IPS-18a (cell line): ENCODE measurements around the gene FOXO3.
"Not testable (repeated sequence)": the region's sequence is repeated elsewhere in the genome, so short reads cannot be mapped to it uniquely, and the experiment has no call there.

Experiments
- H3K27ac ChIP-seq: one replicate; pipeline ENCODE4 v1.5.1; 2013; ENCODE audit warnings: low read length
- H3K27me3 ChIP-seq: one replicate; pipeline ENCODE4 v1.6.1; 2013; ENCODE audit warnings: mild to moderate bottlenecking, low read length; ENCODE audit not compliant: control insufficient read depth, insufficient read depth
- H3K36me3 ChIP-seq: one replicate; pipeline ENCODE4 v1.6.1; 2013; ENCODE audit warnings: low read depth, low read length; ENCODE audit not compliant: control insufficient read depth
- H3K4me1 ChIP-seq: one replicate; pipeline ENCODE4 v1.6.1; 2013; ENCODE audit warnings: low read depth, low read length; ENCODE audit not compliant: control insufficient read depth
- H3K4me3 ChIP-seq: one replicate; pipeline ENCODE4 v1.5.1; 2013; ENCODE audit warnings: low read length
- H3K9ac ChIP-seq: one replicate; pipeline ENCODE4 v1.6.1; 2013; ENCODE audit warnings: mild to moderate bottlenecking, low read length, moderate library complexity
- H3K9me3 ChIP-seq: one replicate; pipeline ENCODE4 v1.6.1; 2013; ENCODE audit warnings: low read depth, low read length; ENCODE audit not compliant: control insufficient read depth

FOXO3 gene

DNA sequence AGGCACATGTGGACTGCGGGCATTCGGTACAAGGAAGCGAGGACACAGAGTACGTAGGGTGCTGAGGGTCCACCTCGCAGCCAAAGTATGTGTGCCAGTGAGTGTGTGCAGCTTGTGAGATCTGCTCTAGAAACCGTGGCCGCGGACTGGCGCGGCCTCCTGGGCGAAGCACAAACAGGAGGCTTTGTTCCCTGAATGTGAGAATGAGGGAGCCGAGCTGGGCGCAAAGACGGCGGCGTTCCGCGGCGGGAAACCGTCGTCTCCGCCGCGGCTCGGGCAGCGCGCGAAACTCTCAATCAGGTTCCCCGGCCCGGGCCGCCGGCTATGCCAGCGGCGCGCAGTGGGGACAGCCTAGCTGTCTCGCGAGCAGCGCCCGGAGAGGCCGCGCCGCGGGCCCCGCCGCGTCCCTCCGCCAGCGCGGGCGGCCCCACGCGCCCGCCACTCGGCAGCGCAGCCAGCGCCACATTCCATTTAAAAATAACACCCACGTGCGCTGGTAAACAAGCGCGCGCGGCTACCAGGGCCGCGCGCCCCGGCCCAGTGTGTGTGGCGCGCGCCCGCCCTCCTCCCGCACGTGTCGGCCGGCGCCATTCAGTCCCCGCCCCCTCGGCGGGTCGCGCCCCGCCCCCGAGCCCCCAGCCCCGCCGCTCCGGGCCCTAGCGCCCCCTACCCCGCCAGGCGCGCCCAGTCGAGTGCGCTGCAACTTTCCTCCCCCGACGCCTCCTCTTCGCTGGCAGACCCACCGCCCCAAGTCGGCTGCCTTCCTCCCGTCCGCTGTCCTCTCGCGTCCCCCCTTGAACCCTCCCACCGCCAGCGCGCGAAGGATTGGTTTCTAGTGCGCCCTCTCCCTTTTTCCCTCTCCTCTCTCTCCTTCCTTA, 3.0 kb upstream of the FOXO3 start:
- H3K4me3 ChIP-seq = peak overlapping the region; percentile 69

DNA sequence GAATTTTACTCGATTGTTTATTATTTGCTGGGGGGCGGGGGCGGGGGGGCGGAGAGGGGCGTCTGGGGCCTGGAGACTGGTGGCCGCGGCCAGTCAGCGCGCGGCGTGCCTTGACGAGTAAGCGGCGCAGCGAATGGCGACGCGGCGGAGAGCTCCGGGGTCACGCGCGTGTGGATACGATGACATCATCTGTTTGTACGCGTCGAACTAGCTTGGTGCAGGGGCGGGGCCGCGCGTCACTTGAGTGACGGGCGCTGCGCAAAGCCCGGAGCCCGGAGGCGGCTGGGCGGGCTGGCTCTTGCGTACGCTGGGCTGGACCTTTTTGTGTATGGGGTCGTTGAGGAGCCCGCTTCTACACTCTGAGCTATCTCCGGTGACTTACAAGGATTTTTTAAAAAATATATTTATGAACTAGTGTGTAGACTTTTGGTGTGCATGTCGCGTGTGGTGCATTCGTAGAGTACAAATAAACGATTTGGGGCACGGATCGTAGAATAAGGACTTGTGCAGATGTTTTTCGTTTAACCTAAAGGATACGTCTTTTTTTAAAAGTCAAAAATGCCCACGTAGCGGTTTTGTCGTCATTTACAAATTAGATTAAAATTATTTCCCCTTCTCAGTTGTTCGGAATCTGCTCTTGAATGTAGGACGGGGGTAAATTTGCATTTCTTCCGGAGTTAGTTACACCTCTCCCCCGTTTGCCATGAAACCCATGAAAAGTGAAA, 2.2 kb upstream of the FOXO3 start:
- no peaks in the 10 kb centered on the region for H3K9me3 ChIP-seq
- H3K9ac ChIP-seq = peak overlapping the region; percentile 68
- peaks cover 20% of the 10 kb centered on the region for H3K4me1 ChIP-seq
- peak overlapping the region; percentile 97 for H3K4me3 ChIP-seq
- no peak overlapping the region for H3K27ac ChIP-seq
- H3K27me3 ChIP-seq = peaks cover 47% of the 10 kb centered on the region
- H3K36me3 ChIP-seq = no peaks in the 10 kb centered on the region

More for the DNA sequence above, 3.0 kb upstream of the FOXO3 start:
- H3K27ac ChIP-seq = no peak overlapping the region
- peaks cover 39% of the 10 kb centered on the region for H3K27me3 ChIP-seq
- peak overlapping the region; percentile 66 for H3K9ac ChIP-seq
- no peaks in the 10 kb centered on the region for H3K9me3 ChIP-seq
- no peaks in the 10 kb centered on the region for H3K36me3 ChIP-seq
- peaks cover 12% of the 10 kb centered on the region for H3K4me1 ChIP-seq

DNA sequence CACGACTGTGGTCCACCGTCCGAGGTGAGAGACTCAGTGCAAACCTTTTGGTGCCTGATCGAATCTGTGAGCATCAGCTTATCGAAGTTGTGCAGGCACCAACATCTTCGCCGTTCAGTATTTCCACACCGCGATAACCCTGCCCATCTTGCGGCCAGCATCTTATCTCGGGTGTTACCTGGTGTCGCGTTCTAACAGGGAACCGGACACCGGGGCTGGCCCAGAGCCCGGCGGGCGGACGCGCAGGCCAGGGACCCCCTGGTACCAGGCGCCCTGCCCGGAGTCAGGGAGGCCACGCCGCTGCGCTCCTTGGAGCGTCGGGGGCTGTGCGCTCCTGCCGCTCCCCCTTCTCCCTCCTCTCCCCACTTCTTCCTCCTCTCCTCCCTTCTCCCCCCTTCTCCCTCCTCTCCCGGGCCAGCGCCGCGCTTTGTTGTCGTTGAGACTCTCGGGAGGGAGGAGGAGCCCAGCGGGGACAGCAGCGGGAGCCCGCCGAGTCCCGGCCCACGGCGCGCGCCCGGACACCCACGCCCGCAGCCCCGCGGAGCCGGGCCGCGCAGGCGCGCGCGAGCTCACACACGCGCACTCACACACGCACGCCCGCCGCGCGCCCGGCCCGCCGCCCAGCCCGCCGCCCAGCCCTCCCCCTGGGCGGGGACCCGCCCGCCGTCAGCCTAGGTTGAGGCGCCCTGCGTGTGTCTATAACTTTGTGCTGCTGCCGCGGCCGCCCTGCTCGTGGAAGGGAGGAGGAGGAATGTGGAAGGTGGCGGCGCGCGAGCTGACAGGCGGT, 1.4 kb upstream of the FOXO3 start:
- Histone ChIP-seq H3K4me1 (peaks cover 25% of the 10 kb centered on the region), H3K27me3 (peaks cover 55% of the 10 kb centered on the region), H3K9me3 (no peaks in the 10 kb centered on the region), H3K36me3 (no peaks in the 10 kb centered on the region), H3K27ac (no peak overlapping the region), H3K9ac (peak overlapping the region; percentile 68), H3K4me3 (peak overlapping the region; percentile 97)

DNA sequence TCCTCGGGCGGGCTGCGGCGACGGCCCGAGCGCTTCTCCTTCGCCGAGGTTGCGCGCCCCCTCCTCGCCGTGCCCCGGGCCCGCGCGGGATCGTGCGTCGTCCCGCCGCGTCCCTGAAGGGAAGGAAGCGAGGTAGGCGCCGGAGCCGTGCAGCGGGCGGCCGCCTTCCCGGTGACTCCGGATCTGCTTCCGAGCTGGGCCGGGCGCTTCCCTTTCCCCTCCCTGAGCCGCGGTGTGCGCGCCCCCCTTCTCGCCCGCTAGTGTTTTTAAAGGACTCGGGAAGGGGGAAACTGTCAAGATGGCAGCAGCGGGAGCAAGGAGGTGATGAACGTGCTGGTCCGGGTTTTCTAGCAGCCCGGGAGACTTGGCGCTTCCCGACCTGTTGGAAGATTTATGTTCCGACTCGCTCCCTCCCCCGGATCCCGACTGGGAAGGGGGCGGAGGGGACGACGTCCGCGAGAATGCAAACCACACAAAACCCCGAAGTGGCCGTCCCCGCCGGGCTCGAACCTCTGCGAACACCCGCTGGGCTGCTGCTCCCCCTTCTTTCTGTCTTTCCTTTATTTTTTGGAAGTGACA, 744 bp upstream of the FOXO3 start:
- Histone ChIP-seq H3K4me1 (peaks cover 25% of the 10 kb centered on the region), H3K27me3 (peaks cover 60% of the 10 kb centered on the region), H3K27ac (no peak overlapping the region), H3K9ac (peak overlapping the region; percentile 68), H3K36me3 (no peaks in the 10 kb centered on the region), H3K9me3 (no peaks in the 10 kb centered on the region), H3K4me3 (peak overlapping the region; percentile 97)

DNA sequence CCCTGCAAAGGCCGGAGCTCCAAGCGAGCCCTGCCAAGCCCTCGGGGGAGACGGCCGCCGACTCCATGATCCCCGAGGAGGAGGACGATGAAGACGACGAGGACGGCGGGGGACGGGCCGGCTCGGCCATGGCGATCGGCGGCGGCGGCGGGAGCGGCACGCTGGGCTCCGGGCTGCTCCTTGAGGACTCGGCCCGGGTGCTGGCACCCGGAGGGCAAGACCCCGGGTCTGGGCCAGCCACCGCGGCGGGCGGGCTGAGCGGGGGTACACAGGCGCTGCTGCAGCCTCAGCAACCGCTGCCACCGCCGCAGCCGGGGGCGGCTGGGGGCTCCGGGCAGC, 561 bp downstream of the FOXO3 start:
- Histone ChIP-seq H3K27me3 (peaks cover 54% of the 10 kb centered on the region), H3K4me1 (peaks cover 25% of the 10 kb centered on the region), H3K4me3 (peak overlapping the region; percentile 97), H3K9ac (peak overlapping the region; percentile 61)
- not testable (repeated sequence) for H3K27ac ChIP-seq, H3K9me3 ChIP-seq, H3K36me3 ChIP-seq

DNA sequence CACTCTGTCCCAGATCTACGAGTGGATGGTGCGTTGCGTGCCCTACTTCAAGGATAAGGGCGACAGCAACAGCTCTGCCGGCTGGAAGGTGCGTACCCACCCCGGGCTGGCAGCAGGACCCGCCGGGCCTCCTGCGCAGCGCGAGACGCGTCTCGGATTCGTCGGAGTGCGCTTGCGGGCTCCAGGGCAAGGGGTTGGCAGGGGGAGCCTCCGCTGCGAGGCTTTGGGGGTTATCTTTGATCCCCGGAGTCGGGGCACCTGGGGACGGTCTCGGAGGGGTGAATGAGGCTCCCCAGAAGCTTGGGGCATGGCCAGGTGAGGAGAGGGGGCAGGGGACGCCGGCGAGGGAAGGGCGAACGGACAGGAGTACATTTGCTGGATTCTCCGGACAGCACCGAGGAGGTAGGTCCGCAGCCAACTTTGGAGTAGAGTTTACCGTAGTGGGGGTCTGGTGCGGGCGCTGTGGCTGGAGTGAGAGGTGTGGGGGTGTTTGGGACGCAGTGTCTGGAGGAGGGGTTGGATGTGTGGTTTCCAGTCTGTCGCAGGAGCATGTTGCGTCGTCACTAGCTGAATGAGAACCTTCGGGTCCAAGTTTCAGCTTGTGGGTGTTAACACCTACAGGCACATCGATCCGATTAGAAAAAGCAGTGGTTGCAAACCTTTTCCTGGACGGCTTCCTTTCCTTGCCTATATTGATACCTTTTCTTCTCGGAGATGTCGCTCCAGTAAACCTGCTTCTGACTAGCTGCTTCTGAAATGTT, 1.2 kb downstream of the FOXO3 start:
- H3K36me3 ChIP-seq = no peaks in the 10 kb centered on the region
- peaks cover 23% of the 10 kb centered on the region for H3K4me1 ChIP-seq
- H3K27me3 ChIP-seq = peaks cover 47% of the 10 kb centered on the region
- H3K27ac ChIP-seq = no peak overlapping the region
- H3K4me3 ChIP-seq = peak overlapping the region; percentile 97
- no peaks in the 10 kb centered on the region for H3K9me3 ChIP-seq
- H3K9ac ChIP-seq = peak overlapping the region; percentile 61

DNA sequence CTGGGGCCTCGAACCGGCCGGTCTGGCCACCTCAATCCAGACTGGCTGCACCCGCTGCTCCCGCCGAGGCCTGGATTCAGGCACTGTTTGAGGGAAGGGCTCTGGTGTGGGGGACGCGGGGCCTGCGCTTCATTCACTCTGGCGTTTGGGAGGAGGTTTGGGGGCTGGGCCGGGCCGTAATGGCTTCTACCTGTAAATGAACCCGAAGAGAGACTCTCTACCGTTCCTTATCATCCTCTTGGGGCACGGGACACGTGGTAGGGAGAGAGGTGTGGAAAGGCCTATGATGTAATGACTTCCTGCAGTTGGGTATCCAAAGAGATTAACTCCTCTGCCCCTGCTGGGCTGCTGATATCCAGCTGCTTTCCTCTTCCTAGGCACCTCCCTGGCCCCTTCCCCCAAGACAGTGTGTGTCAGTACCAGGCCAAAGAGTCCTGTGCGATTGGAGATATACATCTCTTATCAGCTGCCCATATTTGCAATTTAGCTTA, 1.8 kb downstream of the FOXO3 start:
- Histone ChIP-seq H3K36me3 (peaks cover 3% of the 10 kb centered on the region), H3K27me3 (peaks cover 43% of the 10 kb centered on the region), H3K27ac (no peak overlapping the region), H3K9me3 (no peaks in the 10 kb centered on the region), H3K4me1 (peaks cover 18% of the 10 kb centered on the region), H3K4me3 (peak overlapping the region; percentile 97), H3K9ac (peak overlapping the region; percentile 61)

DNA sequence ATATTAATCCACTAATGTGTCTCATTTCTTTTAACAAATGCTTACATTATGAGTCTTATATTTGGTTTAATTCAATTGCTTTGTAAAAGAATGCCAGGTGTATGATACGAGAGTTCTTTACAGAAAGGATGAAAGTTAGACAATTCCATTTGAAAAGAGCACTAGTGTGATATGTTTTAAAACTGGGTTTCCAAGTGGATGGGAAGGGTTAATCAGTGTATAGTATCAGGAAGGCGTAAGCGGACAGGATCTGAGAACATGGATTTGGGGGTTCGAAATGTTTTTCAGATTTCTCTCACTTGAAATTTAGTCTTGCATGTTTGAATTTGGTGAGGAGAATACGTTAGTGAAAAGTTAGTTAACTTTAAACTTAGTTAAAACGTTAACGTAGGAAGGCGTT, 2.6 kb downstream of the FOXO3 start:
- H3K4me3 ChIP-seq = peak overlapping the region; percentile 97

DNA sequence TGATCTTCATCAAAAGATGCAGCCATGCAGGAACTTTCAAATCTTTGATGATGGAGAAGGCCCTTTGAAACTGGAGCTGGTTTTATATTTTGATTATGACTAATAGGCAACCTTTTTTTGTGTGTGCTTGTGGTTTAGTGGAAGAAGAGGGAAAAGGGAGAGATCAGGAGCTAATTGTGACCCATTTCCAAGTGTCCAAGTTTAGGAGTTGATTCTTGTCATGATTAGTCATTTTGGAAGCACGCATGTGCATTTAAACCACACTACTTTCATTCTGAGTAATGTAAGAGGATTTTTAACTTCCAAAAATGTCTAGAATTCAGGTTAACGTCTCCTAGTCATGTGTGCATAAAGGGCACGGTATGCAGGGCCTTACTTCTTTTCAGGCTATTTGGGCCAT, 3.5 kb downstream of the FOXO3 start:
- H3K4me1 ChIP-seq = peaks cover 18% of the 10 kb centered on the region
- H3K9ac ChIP-seq = no peak overlapping the region
- peaks cover 8% of the 10 kb centered on the region for H3K36me3 ChIP-seq
- peaks cover 43% of the 10 kb centered on the region for H3K27me3 ChIP-seq
- H3K27ac ChIP-seq = no peak overlapping the region
- H3K9me3 ChIP-seq = no peaks in the 10 kb centered on the region
- no peak overlapping the region for H3K4me3 ChIP-seq

More for the DNA sequence above, 2.6 kb downstream of the FOXO3 start:
- Histone ChIP-seq H3K36me3 (peaks cover 3% of the 10 kb centered on the region), H3K4me1 (peaks cover 18% of the 10 kb centered on the region), H3K9ac (peak overlapping the region; percentile 61), H3K27me3 (peaks cover 43% of the 10 kb centered on the region), H3K27ac (no peak overlapping the region), H3K9me3 (no peaks in the 10 kb centered on the region)

DNA sequence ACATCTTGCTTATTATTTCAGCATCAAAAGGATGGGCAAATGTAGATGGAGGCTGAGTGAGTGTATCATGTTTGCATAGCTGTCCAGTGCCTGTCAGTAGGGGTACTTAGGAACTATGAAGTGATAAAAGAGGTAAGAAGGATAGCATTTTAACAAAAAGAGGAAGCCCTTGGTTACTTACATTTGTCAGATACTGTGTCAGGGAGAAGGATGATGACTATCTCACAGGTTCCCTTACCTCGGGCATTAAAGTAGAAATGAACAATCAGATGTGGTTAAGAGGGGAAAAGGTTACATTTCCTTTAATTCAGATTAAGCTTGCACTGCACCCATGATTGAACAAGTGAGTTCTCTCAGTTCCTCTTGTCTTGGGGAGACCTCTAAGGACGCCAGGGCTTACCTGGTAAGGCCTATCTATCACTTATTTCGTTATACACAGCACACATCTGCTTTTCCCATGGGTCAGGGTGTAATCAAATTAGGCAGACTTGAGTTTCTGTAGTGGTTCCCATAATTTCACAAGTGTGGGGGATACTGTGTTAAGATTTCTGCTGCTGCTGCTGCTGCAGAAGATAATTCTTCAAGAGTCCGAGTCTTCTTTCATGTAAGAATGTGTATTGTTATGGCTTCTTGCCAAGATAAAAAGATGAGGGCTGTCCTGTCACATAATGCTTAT, 4.5 kb downstream of the FOXO3 start:
- peaks cover 43% of the 10 kb centered on the region for H3K27me3 ChIP-seq
- peaks cover 8% of the 10 kb centered on the region for H3K36me3 ChIP-seq
- no peak overlapping the region for H3K4me3 ChIP-seq
- H3K9ac ChIP-seq = no peak overlapping the region
- no peaks in the 10 kb centered on the region for H3K9me3 ChIP-seq
- peaks cover 18% of the 10 kb centered on the region for H3K4me1 ChIP-seq
- H3K27ac ChIP-seq = no peak overlapping the region
